SK-N-SH (cell line): ENCODE data around the gene FRK. TPM values are rescaled to one million over a fixed set of nuclear protein-coding genes. Genes with fewer than 3 reads are reported as not detected.

Experiments
- CTCF ChIA-PET: fragments of 300-600, 350-600 bp; formaldehyde crosslinking; extraction: SDS; loops from one replicate; lab custom pipeline; 2021; lab: Yijun Ruan, JAX
- POLR2A ChIA-PET: fragments of 350-600 bp; sonication (Branson Sonifier 250); formaldehyde crosslinking; extraction: SDS; loops from one replicate; lab custom pipeline; 2020; ENCODE audit warnings: antibody characterized with exemption, inconsistent platforms; lab: Yijun Ruan, JAX
- DNase-seq: peaks from one replicate; pipeline ENCODE4 v3.0.0; 2012
- H2AFZ ChIP-seq: fragments of 200-600 bp; sonication (generic); 2 replicates; pipeline ENCODE4 v1.8.1; 2016; ENCODE audit warnings: antibody characterized with exemption, mild to moderate bottlenecking, low read depth
- H3F3A ChIP-seq: fragments of 200-600 bp; sonication (generic); replicated peaks from 2 replicates; pipeline ENCODE3; 2016; ENCODE audit warnings: antibody characterized with exemption, mild to moderate bottlenecking; ENCODE audit not compliant: insufficient read depth
- H3K27ac ChIP-seq, 2 experiments: fragments of 200-500 bp in 1 of 2; fragments of 200-600 bp in 1 of 2; sonication (Bioruptor generic) in 1 of 2; sonication (generic), shearing (Covaris generic) in 1 of 2; 2 replicates each; pipeline versions ENCODE4 v1.5.1 to v1.6.1; 2014 to 2016; ENCODE audit warnings: low read depth in 2 of 2, inconsistent platforms in 1 of 2, low read length in 1 of 2, mild to moderate bottlenecking in 1 of 2, mixed read lengths in 1 of 2
- H3K27me3 ChIP-seq: fragments of 200-600 bp; sonication (generic), shearing (Covaris generic); 2 replicates; pipeline ENCODE4 v1.6.1; 2016; ENCODE audit warnings: mixed run types; ENCODE audit not compliant: insufficient read depth
- H3K36me3 ChIP-seq, 2 experiments: fragments of 200-500 bp in 1 of 2; fragments of 200-600 bp in 1 of 2; sonication (Bioruptor generic) in 1 of 2; sonication (generic) in 1 of 2; replicated peaks in 1 of 2; 2 replicates each; pipeline versions ENCODE3 to v1.5.1; 2014 to 2016; ENCODE audit warnings: low read length in 1 of 2, mild to moderate bottlenecking in 1 of 2; ENCODE audit not compliant: insufficient read depth in 2 of 2, control insufficient read depth in 1 of 2
- H3K4me1 ChIP-seq, 2 experiments: fragments of 200-500 bp in 1 of 2; fragments of 200-600 bp in 1 of 2; sonication (Bioruptor generic) in 1 of 2; sonication (generic), shearing (Covaris generic) in 1 of 2; 2 replicates each; pipeline versions ENCODE4 v1.5.1 to v1.6.1; 2014 to 2016; ENCODE audit warnings: low read depth in 1 of 2, low read length in 1 of 2, mixed run types in 1 of 2; ENCODE audit not compliant: insufficient read depth in 2 of 2, control insufficient read depth in 1 of 2
- H3K4me2 ChIP-seq: fragments of 200-600 bp; sonication (generic), shearing (Covaris generic); 2 replicates; pipeline ENCODE4 v1.6.1; 2017; ENCODE audit warnings: mixed run types
- H3K4me3 ChIP-seq, 2 experiments: fragments of 200-500 bp in 1 of 2; fragments of 200-600 bp in 1 of 2; sonication (Bioruptor generic) in 1 of 2; sonication (generic), shearing (Covaris generic) in 1 of 2; 2 replicates each; pipeline versions ENCODE4 v1.5.1 to v1.8.1; 2014 to 2016; ENCODE audit warnings: low read depth in 2 of 2, inconsistent platforms in 1 of 2, low read length in 1 of 2, mild to moderate bottlenecking in 1 of 2, mixed read lengths in 1 of 2, moderate library complexity in 1 of 2
- H3K79me2 ChIP-seq: fragments of 200-600 bp; sonication (generic); 2 replicates; pipeline ENCODE4 v1.8.1; 2017; ENCODE audit warnings: mild to moderate bottlenecking; ENCODE audit not compliant: insufficient read depth
- H3K9ac ChIP-seq: fragments of 200-600 bp; sonication (generic); 2 replicates; pipeline ENCODE4 v1.6.1; 2017; ENCODE audit warnings: mixed run types
- H3K9me2 ChIP-seq: fragments of 200-600 bp; sonication (generic); 2 replicates; pipeline ENCODE4 v1.6.1; 2017; ENCODE audit warnings: mixed run types
- H3K9me3 ChIP-seq: fragments of 200-600 bp; sonication (generic); 2 replicates; pipeline ENCODE4 v1.6.1; 2017; ENCODE audit warnings: mixed run types, mild to moderate bottlenecking, moderate library complexity
- H4K20me1 ChIP-seq: fragments of 200-600 bp; sonication (generic); 2 replicates; pipeline ENCODE4 v1.6.1; 2017; ENCODE audit warnings: mild to moderate bottlenecking, mixed run types; ENCODE audit not compliant: insufficient read depth
- CHD2 ChIP-seq: fragments of 150-350 bp; IDR thresholded peaks from 2 replicates; pipeline ENCODE4 v1.6.1; 2018; ENCODE audit warnings: low read length; ENCODE audit not compliant: partially characterized antibody
- ELF1 ChIP-seq: IDR thresholded peaks from 2 replicates; pipeline ENCODE4 v1.4.0; 2012
- EZH2phosphoT487 ChIP-seq: fragments of 200-600 bp; sonication (generic); IDR thresholded peaks from 2 replicates; pipeline ENCODE4 v1.6.1; 2017; ENCODE audit warnings: low read depth, mixed run types, mild to moderate bottlenecking, antibody characterized with exemption, moderate library complexity, borderline replicate concordance
- FOSL2 ChIP-seq: IDR thresholded peaks from 2 replicates; pipeline ENCODE4 v1.4.0; 2012; ENCODE audit warnings: low read depth, mild to moderate bottlenecking, moderate library complexity, borderline replicate concordance
- FOXJ3 ChIP-seq: sonication (generic); formaldehyde crosslinking; IDR thresholded peaks from 2 replicates; pipeline ENCODE4 v1.5.1; 2020; ENCODE audit warnings: mild to moderate bottlenecking, missing genetic modification reagents
- FOXM1 ChIP-seq: IDR thresholded peaks from 2 replicates; pipeline ENCODE4 v1.4.0; 2012; ENCODE audit warnings: low read depth, mild to moderate bottlenecking
- GATA2 ChIP-seq: sonication (generic); formaldehyde crosslinking; IDR thresholded peaks from 2 replicates; pipeline ENCODE4 v1.5.0; 2020; ENCODE audit warnings: mild to moderate bottlenecking, missing genetic modification reagents
- JUND ChIP-seq: IDR thresholded peaks from 2 replicates; pipeline ENCODE4 v1.4.0; 2012
- MEF2A ChIP-seq: IDR thresholded peaks from 2 replicates; pipeline ENCODE4 v1.4.0; 2012; ENCODE audit warnings: low read depth, borderline replicate concordance
- PBX3 ChIP-seq: IDR thresholded peaks from 2 replicates; pipeline ENCODE4; 2012
- POLR2AphosphoS5 ChIP-seq: IDR thresholded peaks from 2 replicates; pipeline ENCODE4 v1.6.1; 2012; ENCODE audit warnings: low read depth, low read length
- RCOR1 ChIP-seq: fragments of 150-350 bp; IDR thresholded peaks from 2 replicates; pipeline ENCODE4 v1.6.1; 2017; ENCODE audit warnings: antibody characterized with exemption, low read length
- RFX5 ChIP-seq: IDR thresholded peaks from 2 replicates; pipeline ENCODE4 v1.6.1; 2012; ENCODE audit warnings: mild to moderate bottlenecking, improper control_type of control experiment, low read length
- RXRA ChIP-seq: IDR thresholded peaks from 2 replicates; pipeline ENCODE4 v1.4.0; 2012; ENCODE audit warnings: low read depth, mild to moderate bottlenecking, borderline replicate concordance
- SIN3A ChIP-seq: IDR thresholded peaks from 2 replicates; pipeline ENCODE4 v1.6.1; 2012; ENCODE audit warnings: low read depth, mild to moderate bottlenecking, low read length, moderate library complexity, borderline replicate concordance
- TCF12 ChIP-seq: IDR thresholded peaks from 2 replicates; pipeline ENCODE4 v1.4.0; 2012
- TEAD4 ChIP-seq: IDR thresholded peaks from 2 replicates; pipeline ENCODE4 v1.4.0; 2012; ENCODE audit warnings: mild to moderate bottlenecking, borderline replicate concordance; ENCODE audit not compliant: insufficient read depth
- YY1 ChIP-seq: IDR thresholded peaks from 2 replicates; pipeline ENCODE4 v1.4.0; 2012; ENCODE audit warnings: low read depth, mild to moderate bottlenecking
- WGBS: methylation state at CpG from one replicate; pipeline ENCODE4 v1.1.6; 2017; ENCODE audit warnings: low lambda C conversion rate; 5-methylcytosine and 5-hydroxymethylcytosine counted together
- polyA plus RNA-seq, 3 experiments: library from polyadenylated mRNA; depleted of rRNA; stranded (reverse); fragments of >200 nt; gene quantifications; 2 replicates each; pipeline ENCODE4 v1.2.3, GENCODE V29; 2012
- TF ChIP-seq, protein P1 (sequence below): fragments of 150-350 bp; IDR thresholded peaks from 2 replicates; pipeline ENCODE4 v1.6.1; 2017; ENCODE audit warnings: antibody characterized with exemption, low read length, low read depth, borderline replicate concordance
- TF ChIP-seq, protein P2 (sequence below): IDR thresholded peaks from 2 replicates; pipeline ENCODE4 v1.4.0; 2012; ENCODE audit warnings: low read depth, borderline replicate concordance
- TF ChIP-seq, protein P3 (sequence below): fragments of 200-600 bp; sonication (generic); IDR thresholded peaks from 2 replicates; pipeline ENCODE4 v1.6.1; 2017; ENCODE audit warnings: antibody characterized with exemption, mild to moderate bottlenecking, moderate library complexity
- TF ChIP-seq, protein P4 (sequence below): IDR thresholded peaks from 2 replicates; pipeline ENCODE4 v1.4.0; 2012; ENCODE audit warnings: low read depth

Gene FRK
- polyA plus RNA-seq, 1 of the 3 experiments (the other 2 are of a cell fraction) = under 0.01 TPM

DNA sequence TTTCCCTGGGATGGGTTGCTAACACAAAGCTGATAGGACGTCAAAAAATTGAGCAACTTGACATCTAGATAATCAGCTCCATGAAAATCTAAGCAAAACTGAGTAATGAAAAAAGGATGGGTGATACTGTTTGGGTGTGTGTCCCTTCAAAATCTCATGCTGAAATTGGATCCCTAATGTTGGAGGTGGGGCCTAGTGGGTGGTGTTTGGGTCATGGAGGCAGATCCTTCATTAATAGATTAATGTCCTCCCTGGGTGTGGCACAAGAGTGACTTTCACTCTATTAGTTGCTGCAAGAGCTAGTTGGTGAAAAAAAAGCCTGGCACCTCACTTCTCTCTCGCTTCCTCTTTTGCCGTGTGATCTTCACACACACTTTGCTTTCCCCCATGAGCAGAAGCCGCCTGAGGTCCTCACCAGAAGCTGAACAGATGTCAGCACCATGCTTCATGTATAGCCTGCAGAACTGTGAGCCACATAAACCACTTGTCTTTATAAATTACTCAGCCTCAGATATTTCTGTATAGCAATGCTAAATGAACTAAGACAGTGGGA, 160.9 kb downstream of the FRK start:
- Histone ChIP-seq H3K9me2 (no peaks in the 10 kb centered on the region), H3F3A (no peaks in the 10 kb centered on the region), H3K4me2 (no peak overlapping the region), H3K4me1 (peaks cover 0 to 3% of the 10 kb centered on the region in 2 experiments; a peak in 1 of 4 replicates), H3K9ac (no peak overlapping the region), H2AFZ (no peak overlapping the region), H3K27me3 (no peaks in the 10 kb centered on the region), H3K4me3 (no peak overlapping the region), H3K79me2 (no peaks in the 10 kb centered on the region), H3K27ac (no peak overlapping the region), H3K36me3 (no peaks in the 10 kb centered on the region), H3K9me3 (no peaks in the 10 kb centered on the region), H4K20me1 (no peaks in the 10 kb centered on the region)
- WGBS = 66% methylated on average over 4 of the region's 4 CpGs
- TF ChIP-seq TEAD4 (no peak), GATA2 (CRISPR knock-in tag) (no peak), FOXM1 (no peak), FOSL2 (no peak), RXRA (no peak), RFX5 (no peak), FOXJ3 (CRISPR knock-in tag) (no peak), YY1 (no peak), JUND (no peak), MEF2A (no peak), POLR2AphosphoS5 (no peak)
- TF ChIP-seq, protein P1, sequence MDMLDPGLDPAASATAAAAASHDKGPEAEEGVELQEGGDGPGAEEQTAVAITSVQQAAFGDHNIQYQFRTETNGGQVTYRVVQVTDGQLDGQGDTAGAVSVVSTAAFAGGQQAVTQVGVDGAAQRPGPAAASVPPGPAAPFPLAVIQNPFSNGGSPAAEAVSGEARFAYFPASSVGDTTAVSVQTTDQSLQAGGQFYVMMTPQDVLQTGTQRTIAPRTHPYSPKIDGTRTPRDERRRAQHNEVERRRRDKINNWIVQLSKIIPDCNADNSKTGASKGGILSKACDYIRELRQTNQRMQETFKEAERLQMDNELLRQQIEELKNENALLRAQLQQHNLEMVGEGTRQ = no peak
- ChIA-PET POLR2A (no interaction called here), CTCF (interaction anchor here (0.6 to 0.7 kb wide), 2 partner anchors 196 to 978 kb away, joined by 3 read pairs; no protein-coding TSS in a partner anchor)
- no peak for DNase-seq

DNA sequence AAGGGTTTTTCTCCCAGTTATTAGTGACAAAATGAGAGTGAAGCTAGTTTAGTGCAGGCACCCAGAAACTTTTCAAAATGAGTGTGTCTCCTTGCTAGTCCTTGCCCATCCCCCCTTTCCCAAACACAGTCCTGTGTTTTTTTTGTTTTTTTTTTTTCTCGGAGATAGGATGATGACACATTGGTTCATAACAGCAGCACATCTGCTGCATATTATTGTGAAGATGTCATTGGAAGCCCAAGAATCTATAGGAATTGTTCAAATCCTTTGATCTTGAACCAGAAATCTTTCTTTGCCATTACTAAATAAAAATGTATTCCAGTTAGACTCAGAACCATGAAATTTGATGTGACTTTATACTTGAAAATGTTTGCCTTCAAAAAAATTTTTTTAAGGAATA, 162.4 kb downstream of the FRK start:
- POLR2A ChIA-PET = no interaction called here
- H3K9me2 ChIP-seq = no peaks in the 10 kb centered on the region
- no peaks in the 10 kb centered on the region for H3K27me3 ChIP-seq
- TF ChIP-seq SIN3A = no peak
- TF ChIP-seq JUND = no peak
- TF ChIP-seq GATA2 (CRISPR knock-in tag) = no peak
- no peak for TF ChIP-seq TCF12
- no peak for TF ChIP-seq FOSL2
- TF ChIP-seq, protein P2, sequence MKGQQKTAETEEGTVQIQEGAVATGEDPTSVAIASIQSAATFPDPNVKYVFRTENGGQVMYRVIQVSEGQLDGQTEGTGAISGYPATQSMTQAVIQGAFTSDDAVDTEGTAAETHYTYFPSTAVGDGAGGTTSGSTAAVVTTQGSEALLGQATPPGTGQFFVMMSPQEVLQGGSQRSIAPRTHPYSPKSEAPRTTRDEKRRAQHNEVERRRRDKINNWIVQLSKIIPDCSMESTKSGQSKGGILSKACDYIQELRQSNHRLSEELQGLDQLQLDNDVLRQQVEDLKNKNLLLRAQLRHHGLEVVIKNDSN = no peak
- TF ChIP-seq CHD2 = no peak
- TF ChIP-seq, protein P3, sequence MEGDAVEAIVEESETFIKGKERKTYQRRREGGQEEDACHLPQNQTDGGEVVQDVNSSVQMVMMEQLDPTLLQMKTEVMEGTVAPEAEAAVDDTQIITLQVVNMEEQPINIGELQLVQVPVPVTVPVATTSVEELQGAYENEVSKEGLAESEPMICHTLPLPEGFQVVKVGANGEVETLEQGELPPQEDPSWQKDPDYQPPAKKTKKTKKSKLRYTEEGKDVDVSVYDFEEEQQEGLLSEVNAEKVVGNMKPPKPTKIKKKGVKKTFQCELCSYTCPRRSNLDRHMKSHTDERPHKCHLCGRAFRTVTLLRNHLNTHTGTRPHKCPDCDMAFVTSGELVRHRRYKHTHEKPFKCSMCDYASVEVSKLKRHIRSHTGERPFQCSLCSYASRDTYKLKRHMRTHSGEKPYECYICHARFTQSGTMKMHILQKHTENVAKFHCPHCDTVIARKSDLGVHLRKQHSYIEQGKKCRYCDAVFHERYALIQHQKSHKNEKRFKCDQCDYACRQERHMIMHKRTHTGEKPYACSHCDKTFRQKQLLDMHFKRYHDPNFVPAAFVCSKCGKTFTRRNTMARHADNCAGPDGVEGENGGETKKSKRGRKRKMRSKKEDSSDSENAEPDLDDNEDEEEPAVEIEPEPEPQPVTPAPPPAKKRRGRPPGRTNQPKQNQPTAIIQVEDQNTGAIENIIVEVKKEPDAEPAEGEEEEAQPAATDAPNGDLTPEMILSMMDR = no peak
- no peak for TF ChIP-seq PBX3
- no peak for TF ChIP-seq MEF2A
- TF ChIP-seq, protein P4, sequence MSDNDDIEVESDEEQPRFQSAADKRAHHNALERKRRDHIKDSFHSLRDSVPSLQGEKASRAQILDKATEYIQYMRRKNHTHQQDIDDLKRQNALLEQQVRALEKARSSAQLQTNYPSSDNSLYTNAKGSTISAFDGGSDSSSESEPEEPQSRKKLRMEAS = no peak
- no peak for TF ChIP-seq EZH2phosphoT487
- no peak for TF ChIP-seq ELF1
- no peak for TF ChIP-seq RCOR1
- H3K79me2 ChIP-seq = no peaks in the 10 kb centered on the region
- no peak overlapping the region for H3K4me2 ChIP-seq
- no peaks in the 10 kb centered on the region for H3K36me3 ChIP-seq
- no peak for DNase-seq
- WGBS = 16% methylated on average over 1 of the region's 1 CpG
- H2AFZ ChIP-seq = no peak overlapping the region
- no peaks in the 10 kb centered on the region for H3F3A ChIP-seq
- H3K4me1 ChIP-seq = peaks cover 0 to 3% of the 10 kb centered on the region in 2 experiments; a peak in 1 of 4 replicates
- no peak overlapping the region for H3K4me3 ChIP-seq
- H3K9ac ChIP-seq = no peak overlapping the region
- no peak overlapping the region for H3K27ac ChIP-seq
- CTCF ChIA-PET = interaction anchor here (0.9 kb wide), 1 partner anchor 1150 kb away, joined by 3 read pairs; no protein-coding TSS in a partner anchor
- H4K20me1 ChIP-seq = no peaks in the 10 kb centered on the region
- H3K9me3 ChIP-seq = no peaks in the 10 kb centered on the region
